ENCODE measurements around the gene CHL1. TPM values are rescaled to one million over a fixed set of nuclear protein-coding genes. Genes with fewer than 3 reads are reported as not detected.

CHL1 gene
- total RNA-seq, 6 experiments from 2014 or later = not detected

- H3K27ac Mint-ChIP-seq = no peak overlapping the region
- no peak for DNase-seq
- no peak overlapping the region for H3K4me3 Mint-ChIP-seq
- H3K36me3 Mint-ChIP-seq (ENCODE audit: low read depth) = no peaks in the 10 kb centered on the region
- no peaks in the 10 kb centered on the region for H3K27me3 Mint-ChIP-seq (ENCODE audit: insufficient read depth)
- peaks cover 46% of the 10 kb centered on the region for H3K9me3 Mint-ChIP-seq
- TF ChIP-seq, protein P1, sequence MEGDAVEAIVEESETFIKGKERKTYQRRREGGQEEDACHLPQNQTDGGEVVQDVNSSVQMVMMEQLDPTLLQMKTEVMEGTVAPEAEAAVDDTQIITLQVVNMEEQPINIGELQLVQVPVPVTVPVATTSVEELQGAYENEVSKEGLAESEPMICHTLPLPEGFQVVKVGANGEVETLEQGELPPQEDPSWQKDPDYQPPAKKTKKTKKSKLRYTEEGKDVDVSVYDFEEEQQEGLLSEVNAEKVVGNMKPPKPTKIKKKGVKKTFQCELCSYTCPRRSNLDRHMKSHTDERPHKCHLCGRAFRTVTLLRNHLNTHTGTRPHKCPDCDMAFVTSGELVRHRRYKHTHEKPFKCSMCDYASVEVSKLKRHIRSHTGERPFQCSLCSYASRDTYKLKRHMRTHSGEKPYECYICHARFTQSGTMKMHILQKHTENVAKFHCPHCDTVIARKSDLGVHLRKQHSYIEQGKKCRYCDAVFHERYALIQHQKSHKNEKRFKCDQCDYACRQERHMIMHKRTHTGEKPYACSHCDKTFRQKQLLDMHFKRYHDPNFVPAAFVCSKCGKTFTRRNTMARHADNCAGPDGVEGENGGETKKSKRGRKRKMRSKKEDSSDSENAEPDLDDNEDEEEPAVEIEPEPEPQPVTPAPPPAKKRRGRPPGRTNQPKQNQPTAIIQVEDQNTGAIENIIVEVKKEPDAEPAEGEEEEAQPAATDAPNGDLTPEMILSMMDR (IDR thresholded peaks at IDR 0.05) = no peak
- no peaks in the 10 kb centered on the region for H3K4me1 Mint-ChIP-seq (ENCODE audit: low read depth)
Measured at GRCh38 chr3:204102-204501, 7.5 kb downstream of the CHL1 start.

DNA sequence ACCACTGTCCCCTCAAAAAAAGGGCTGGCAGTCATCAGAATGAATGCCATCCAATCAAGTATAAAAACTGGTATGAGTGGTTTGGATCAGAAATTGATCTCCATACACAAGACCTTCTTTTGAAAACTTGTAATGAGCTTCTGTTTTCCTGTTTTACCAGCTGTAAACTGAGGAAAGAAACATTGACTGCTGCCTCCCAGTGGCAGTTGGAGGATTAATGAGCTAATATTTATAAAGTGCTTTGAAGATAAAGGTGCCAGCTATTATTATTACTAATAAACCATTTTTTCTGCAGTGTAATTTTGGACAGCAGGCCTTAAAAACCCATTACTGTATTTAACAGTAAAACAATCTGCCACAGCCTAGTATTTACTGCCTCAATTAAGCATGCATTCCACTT is 11.4 kb downstream of the CHL1 start:
- H3K36me3 Mint-ChIP-seq (ENCODE audit: low read depth) = peaks cover 4% of the 10 kb centered on the region; the same call in 1 of the 2 replicates
- TF ChIP-seq, protein P1 (IDR thresholded peaks at IDR 0.05) = no peak
- no peak overlapping the region for H3K27ac Mint-ChIP-seq
- DNase-seq = no peak
- H3K4me3 Mint-ChIP-seq = no peak overlapping the region
- H3K4me1 Mint-ChIP-seq (ENCODE audit: low read depth) = no peaks in the 10 kb centered on the region
- no peaks in the 10 kb centered on the region for H3K27me3 Mint-ChIP-seq (ENCODE audit: insufficient read depth)
- H3K9me3 Mint-ChIP-seq = peaks cover 63% of the 10 kb centered on the region

DNA sequence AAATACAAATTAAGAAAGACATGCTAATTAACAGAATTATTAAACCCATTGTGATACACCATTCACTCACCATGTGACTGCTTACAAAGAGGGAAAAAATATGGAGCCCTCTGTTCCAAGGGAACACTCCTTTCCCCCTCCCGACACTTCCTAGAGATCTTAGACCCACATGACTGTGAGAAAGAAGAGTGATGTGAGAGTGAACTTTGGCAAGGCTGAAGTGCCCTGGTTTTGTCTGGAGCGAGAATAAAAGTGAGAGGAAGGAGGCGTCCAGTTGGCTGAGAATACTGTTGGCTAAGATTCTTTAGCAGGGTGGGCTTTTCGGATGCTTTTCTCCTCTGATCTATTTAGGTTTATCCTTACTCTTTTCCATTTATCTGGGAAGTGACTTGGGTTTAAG is 14.1 kb downstream of the CHL1 start:
- H3K4me1 Mint-ChIP-seq (ENCODE audit: low read depth) = no peaks in the 10 kb centered on the region
- no peak for DNase-seq
- peaks cover 4% of the 10 kb centered on the region; the same call in 1 of the 2 replicates for H3K36me3 Mint-ChIP-seq (ENCODE audit: low read depth)
- TF ChIP-seq, protein P1 (IDR thresholded peaks at IDR 0.05) = no peak
- H3K9me3 Mint-ChIP-seq = peaks cover 42% of the 10 kb centered on the region
- H3K27me3 Mint-ChIP-seq (ENCODE audit: insufficient read depth) = no peaks in the 10 kb centered on the region
- no peak overlapping the region for H3K4me3 Mint-ChIP-seq
- no peak overlapping the region for H3K27ac Mint-ChIP-seq

- peaks cover 4% of the 10 kb centered on the region; the same call in 1 of the 2 replicates for H3K36me3 Mint-ChIP-seq (ENCODE audit: low read depth)
- no peaks in the 10 kb centered on the region for H3K4me1 Mint-ChIP-seq (ENCODE audit: low read depth)
- H3K4me3 Mint-ChIP-seq = no peak overlapping the region
- no peaks in the 10 kb centered on the region for H3K27me3 Mint-ChIP-seq (ENCODE audit: insufficient read depth)
- DNase-seq = no peak
- H3K27ac Mint-ChIP-seq = no peak overlapping the region
- TF ChIP-seq, protein P1 (IDR thresholded peaks at IDR 0.05) = no peak
- H3K9me3 Mint-ChIP-seq = peaks cover 46% of the 10 kb centered on the region
Measured at GRCh38 chr3:212432-212831, 15.9 kb downstream of the CHL1 start.

GRCh38 chr3:217099-217813 is 20.7 kb downstream of the CHL1 start:
- H3K27me3 Mint-ChIP-seq (ENCODE audit: insufficient read depth) = no peaks in the 10 kb centered on the region
- DNase-seq = no peak
- no peak overlapping the region for H3K27ac Mint-ChIP-seq
- H3K36me3 Mint-ChIP-seq (ENCODE audit: low read depth) = no peaks in the 10 kb centered on the region
- TF ChIP-seq, protein P1 (IDR thresholded peaks at IDR 0.05) = no peak
- H3K9me3 Mint-ChIP-seq = peaks cover 50% of the 10 kb centered on the region
- no peaks in the 10 kb centered on the region for H3K4me1 Mint-ChIP-seq (ENCODE audit: low read depth)
- H3K4me3 Mint-ChIP-seq = no peak overlapping the region

Measured in HFFc6 (cell line).